ENCODE results near the gene BEND5. TPM values are rescaled to one million over a fixed set of nuclear protein-coding genes. Genes with fewer than 3 reads are reported as not detected.

Gene BEND5, protein sequence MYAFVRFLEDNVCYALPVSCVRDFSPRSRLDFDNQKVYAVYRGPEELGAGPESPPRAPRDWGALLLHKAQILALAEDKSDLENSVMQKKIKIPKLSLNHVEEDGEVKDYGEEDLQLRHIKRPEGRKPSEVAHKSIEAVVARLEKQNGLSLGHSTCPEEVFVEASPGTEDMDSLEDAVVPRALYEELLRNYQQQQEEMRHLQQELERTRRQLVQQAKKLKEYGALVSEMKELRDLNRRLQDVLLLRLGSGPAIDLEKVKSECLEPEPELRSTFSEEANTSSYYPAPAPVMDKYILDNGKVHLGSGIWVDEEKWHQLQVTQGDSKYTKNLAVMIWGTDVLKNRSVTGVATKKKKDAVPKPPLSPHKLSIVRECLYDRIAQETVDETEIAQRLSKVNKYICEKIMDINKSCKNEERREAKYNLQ
- 4.4 and 10.6 TPM in 2 replicates for total RNA-seq (ENCODE audit: low replicate concordance)
- long read RNA-seq, partial matches to known transcripts, result 1 of 8 reads
- long read RNA-seq, other reads (novel, unspliced or antisense), result 1 of 8 reads

DNA sequence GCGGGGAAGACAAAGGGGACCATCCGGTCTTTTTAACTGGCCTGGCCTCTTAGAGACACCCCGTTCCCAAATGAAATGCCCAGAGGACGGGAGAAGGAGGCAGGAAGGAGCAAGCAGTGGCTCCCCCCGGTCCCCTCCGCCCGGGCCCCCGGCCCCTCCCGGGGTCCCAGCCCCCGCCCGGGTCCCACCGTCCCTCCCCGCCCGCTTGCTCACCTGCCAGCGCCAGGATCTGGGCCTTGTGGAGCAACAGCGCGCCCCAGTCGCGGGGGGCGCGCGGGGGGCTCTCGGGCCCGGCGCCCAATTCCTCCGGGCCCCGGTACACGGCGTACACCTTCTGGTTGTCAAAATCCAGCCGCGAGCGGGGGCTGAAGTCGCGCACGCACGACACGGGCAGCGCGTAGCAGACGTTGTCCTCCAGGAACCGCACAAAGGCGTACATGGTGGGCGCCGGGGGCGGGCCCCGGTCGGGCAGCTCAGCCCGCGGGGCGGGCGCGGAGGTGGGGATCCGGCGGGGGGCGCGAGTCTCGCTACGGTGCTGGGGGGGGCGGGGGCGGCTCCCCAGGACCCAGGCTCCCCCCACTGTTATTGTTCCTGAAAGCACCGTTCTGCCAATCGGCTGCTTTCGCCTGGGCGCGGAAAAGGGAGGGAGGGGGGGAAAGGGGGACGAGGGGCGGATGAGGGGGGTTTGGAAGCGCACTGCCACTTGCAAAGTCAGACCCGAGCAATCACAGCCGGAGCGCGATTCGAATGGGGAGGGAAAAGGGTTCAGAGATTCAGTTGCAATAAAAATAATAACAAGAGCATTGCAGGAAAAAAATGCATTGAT is at the start of gene BEND5:
TSS of gene BEND5 (minus strand) at position 499 of the 826 bp plus-strand sequence. CDS start at position 439, 60 bp downstream.
- peaks cover 23% of the 10 kb centered on the region for H3K27me3 Mint-ChIP-seq
- peaks cover 6% of the 10 kb centered on the region for H3K36me3 Mint-ChIP-seq
- H3K4me3 Mint-ChIP-seq, result peak within 1 kb of the TSS; percentile 93
- no peaks in the 10 kb centered on the region for H3K9me3 Mint-ChIP-seq
- peak; percentile 71 for DNase-seq (ENCODE audit: extremely low spot score, unreplicated experiment)
- peaks cover 16% of the 10 kb centered on the region for H3K4me1 Mint-ChIP-seq (ENCODE audit: unreplicated experiment)
- peak within 1 kb of the TSS; percentile 62 for H3K27ac Mint-ChIP-seq
- TF ChIP-seq, protein P1, sequence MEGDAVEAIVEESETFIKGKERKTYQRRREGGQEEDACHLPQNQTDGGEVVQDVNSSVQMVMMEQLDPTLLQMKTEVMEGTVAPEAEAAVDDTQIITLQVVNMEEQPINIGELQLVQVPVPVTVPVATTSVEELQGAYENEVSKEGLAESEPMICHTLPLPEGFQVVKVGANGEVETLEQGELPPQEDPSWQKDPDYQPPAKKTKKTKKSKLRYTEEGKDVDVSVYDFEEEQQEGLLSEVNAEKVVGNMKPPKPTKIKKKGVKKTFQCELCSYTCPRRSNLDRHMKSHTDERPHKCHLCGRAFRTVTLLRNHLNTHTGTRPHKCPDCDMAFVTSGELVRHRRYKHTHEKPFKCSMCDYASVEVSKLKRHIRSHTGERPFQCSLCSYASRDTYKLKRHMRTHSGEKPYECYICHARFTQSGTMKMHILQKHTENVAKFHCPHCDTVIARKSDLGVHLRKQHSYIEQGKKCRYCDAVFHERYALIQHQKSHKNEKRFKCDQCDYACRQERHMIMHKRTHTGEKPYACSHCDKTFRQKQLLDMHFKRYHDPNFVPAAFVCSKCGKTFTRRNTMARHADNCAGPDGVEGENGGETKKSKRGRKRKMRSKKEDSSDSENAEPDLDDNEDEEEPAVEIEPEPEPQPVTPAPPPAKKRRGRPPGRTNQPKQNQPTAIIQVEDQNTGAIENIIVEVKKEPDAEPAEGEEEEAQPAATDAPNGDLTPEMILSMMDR (conservative IDR thresholded peaks at IDR 0.05), result no peak

DNA sequence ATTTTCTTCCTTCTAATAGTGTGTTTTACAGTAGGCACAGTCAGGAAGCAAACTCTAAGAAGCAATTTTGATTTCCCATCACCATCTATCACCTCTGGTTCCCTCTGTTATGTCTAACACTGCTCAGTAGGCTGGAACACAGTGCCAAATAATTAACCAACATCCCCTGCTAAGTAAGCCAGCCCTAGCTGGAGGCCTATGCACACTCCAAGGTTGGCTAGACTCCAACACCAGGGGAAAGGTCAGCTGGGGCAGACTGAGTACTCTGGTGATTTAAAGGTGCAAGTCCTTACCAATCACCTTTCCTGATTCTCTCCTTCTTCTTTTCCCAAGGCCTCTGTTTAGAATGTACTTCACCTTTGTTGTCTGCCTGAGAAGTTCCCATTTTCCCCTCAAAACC is 46.5 kb upstream of the BEND5 start:
- no peaks in the 10 kb centered on the region for H3K4me1 Mint-ChIP-seq (ENCODE audit: unreplicated experiment)
- peaks cover 23% of the 10 kb centered on the region for H3K27me3 Mint-ChIP-seq
- H3K36me3 Mint-ChIP-seq, result no peaks in the 10 kb centered on the region
- no peak overlapping the region for H3K4me3 Mint-ChIP-seq
- no peak overlapping the region for H3K27ac Mint-ChIP-seq
- DNase-seq (ENCODE audit: extremely low spot score, unreplicated experiment), result no peak
- no peaks in the 10 kb centered on the region for H3K9me3 Mint-ChIP-seq
- TF ChIP-seq, protein P1 (conservative IDR thresholded peaks at IDR 0.05), result no peak

DNA sequence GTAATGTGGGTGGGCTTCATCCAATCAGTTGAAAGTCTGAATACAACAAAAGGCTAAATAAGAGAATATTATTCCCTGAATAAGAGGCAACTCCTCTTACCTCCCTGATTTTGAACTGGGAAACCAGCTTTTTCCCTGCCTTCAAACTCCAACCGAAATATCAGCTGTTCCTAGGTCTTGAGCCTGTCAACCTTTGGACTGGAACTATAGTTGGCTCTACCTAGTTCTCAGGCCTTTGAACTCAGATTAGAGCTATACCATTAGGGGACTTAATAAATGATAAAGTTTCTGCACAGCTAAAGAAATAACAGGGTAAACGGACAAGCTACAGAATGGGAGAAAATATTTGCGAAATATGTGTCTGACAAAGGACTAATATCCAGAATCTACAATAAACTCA is 43.8 kb upstream of the BEND5 start:
- Mint-ChIP-seq H3K4me1 (ENCODE audit: unreplicated experiment) (no peaks in the 10 kb centered on the region), H3K27me3 (peaks cover 15% of the 10 kb centered on the region), H3K4me3 (no peak overlapping the region), H3K36me3 (no peaks in the 10 kb centered on the region), H3K27ac (no peak overlapping the region), H3K9me3 (no peaks in the 10 kb centered on the region)
- DNase-seq (ENCODE audit: extremely low spot score, unreplicated experiment), result no peak
- TF ChIP-seq, protein P1 (conservative IDR thresholded peaks at IDR 0.05), result no peak

DNA sequence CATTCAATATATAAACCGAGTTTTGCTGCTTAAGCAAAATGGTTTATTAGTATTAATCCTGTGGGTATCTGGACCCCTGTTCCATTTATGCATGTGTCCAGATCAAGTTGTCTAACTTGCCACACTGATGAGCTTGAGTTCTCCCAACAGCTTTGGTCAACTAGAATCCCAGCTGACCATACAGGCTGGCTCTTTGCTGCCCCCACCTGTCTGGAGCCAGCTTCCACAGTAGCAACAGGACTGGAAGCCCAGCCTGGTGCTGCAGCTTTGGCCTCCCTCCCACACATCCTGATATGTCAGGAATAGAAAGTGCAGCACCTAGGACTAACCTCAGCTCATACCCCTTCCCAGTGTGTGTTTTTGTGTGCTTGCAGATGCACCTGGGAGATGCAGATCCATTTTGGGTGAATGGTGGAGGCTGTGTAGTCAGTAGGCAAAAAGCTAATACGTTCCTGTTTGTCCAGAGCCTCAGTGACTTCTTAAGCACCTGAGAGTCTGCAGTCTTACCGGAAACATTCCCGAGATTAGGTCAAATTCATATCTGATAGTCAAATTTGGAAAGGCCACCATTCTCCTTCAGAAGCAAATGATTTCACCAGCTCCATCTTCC is 40.9 kb upstream of the BEND5 start:
- Mint-ChIP-seq H3K27me3 (peaks cover 13% of the 10 kb centered on the region), H3K4me1 (ENCODE audit: unreplicated experiment) (no peaks in the 10 kb centered on the region), H3K36me3 (no peaks in the 10 kb centered on the region), H3K9me3 (no peaks in the 10 kb centered on the region), H3K27ac (no peak overlapping the region), H3K4me3 (no peak overlapping the region)
- DNase-seq (ENCODE audit: extremely low spot score, unreplicated experiment), result no peak
- TF ChIP-seq, protein P1 (conservative IDR thresholded peaks at IDR 0.05), result peak; percentile 79

DNA sequence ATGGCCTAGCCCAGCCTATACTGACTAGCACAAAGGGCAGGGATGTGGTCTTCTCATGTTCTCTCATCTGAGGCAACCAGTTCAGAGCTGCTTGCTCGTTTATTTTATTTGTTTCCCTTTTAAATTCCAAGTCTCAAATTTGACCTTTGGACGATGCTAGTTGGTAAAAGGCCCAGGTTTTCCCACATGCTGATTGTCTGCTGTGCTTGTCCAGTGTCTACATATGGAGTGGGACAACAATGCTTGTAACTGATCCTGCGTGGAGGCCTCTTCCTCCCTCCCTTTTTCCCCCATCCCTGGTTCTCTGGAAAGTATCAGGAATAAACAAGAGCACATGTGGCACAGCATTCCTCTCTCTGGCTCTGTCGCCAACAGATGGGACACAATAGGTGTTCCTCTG is 34.0 kb upstream of the BEND5 start:
- DNase-seq (ENCODE audit: extremely low spot score, unreplicated experiment), result no peak
- Mint-ChIP-seq H3K36me3 (no peaks in the 10 kb centered on the region), H3K27ac (no peak overlapping the region), H3K4me3 (no peak overlapping the region), H3K4me1 (ENCODE audit: unreplicated experiment) (no peaks in the 10 kb centered on the region), H3K9me3 (peaks cover 5% of the 10 kb centered on the region), H3K27me3 (peaks cover 10% of the 10 kb centered on the region)
- TF ChIP-seq, protein P1 (conservative IDR thresholded peaks at IDR 0.05), result no peak

All from type B pancreatic cell (in vitro differentiated cells).